Neural cell (in vitro differentiated cells): ENCODE results near the gene TGFBR3L.

ENCODE experiments used
- CTCF ChIP-seq: fragments of 450-650 bp; IDR thresholded peaks from 2 replicates; pipeline ENCODE4 v1.5.1; 2014; ENCODE audit warnings: antibody characterized with exemption, mild to moderate bottlenecking, moderate library complexity; ENCODE audit not compliant: poor library complexity, severe bottlenecking
- EZH2 ChIP-seq: fragments of 200-600, 300-800 bp; shearing (Covaris generic), sonication (generic); IDR thresholded peaks from 2 replicates; pipeline ENCODE4 v1.6.1; 2014; ENCODE audit warnings: antibody characterized with exemption, low read length, borderline replicate concordance, mild to moderate bottlenecking; ENCODE audit not compliant: insufficient read depth, poor library complexity, severe bottlenecking
- POLR2AphosphoS5 ChIP-seq: IDR thresholded peaks from 2 replicates; pipeline ENCODE4 v1.6.1; 2012
- REST ChIP-seq: IDR thresholded peaks from 2 replicates; pipeline ENCODE4 v1.6.1; 2012; ENCODE audit warnings: borderline replicate concordance
- SMC3 ChIP-seq: fragments of 450-650 bp; conservative IDR thresholded peaks from 2 replicates; pipeline ENCODE4 v1.6.1; 2014; ENCODE audit warnings: antibody characterized with exemption, mild to moderate bottlenecking, moderate library complexity; ENCODE audit not compliant: poor library complexity
- TAF1 ChIP-seq: IDR thresholded peaks from 2 replicates; pipeline ENCODE4 v1.6.1; 2012; ENCODE audit warnings: low read depth

GRCh38 chr19:7947939-7948338, 33.3 kb downstream of the TGFBR3L start:
- no peak for TF ChIP-seq CTCF
- TF ChIP-seq REST, result no peak
- no peak for TF ChIP-seq POLR2AphosphoS5
- no peak for TF ChIP-seq SMC3
- no peak for TF ChIP-seq TAF1
- no peak for TF ChIP-seq EZH2
